SKM-1 treated with dmso at 0.1 percent for 144 hours (cell line): Measurements from ENCODE around the gene OR6B3.

Source experiments
- DNase-seq: peaks from one replicate; lab custom pipeline; 2025; ENCODE audit not compliant: unreplicated experiment; lab: John Stamatoyannopoulos, UW

Gene OR6B3

DNA sequence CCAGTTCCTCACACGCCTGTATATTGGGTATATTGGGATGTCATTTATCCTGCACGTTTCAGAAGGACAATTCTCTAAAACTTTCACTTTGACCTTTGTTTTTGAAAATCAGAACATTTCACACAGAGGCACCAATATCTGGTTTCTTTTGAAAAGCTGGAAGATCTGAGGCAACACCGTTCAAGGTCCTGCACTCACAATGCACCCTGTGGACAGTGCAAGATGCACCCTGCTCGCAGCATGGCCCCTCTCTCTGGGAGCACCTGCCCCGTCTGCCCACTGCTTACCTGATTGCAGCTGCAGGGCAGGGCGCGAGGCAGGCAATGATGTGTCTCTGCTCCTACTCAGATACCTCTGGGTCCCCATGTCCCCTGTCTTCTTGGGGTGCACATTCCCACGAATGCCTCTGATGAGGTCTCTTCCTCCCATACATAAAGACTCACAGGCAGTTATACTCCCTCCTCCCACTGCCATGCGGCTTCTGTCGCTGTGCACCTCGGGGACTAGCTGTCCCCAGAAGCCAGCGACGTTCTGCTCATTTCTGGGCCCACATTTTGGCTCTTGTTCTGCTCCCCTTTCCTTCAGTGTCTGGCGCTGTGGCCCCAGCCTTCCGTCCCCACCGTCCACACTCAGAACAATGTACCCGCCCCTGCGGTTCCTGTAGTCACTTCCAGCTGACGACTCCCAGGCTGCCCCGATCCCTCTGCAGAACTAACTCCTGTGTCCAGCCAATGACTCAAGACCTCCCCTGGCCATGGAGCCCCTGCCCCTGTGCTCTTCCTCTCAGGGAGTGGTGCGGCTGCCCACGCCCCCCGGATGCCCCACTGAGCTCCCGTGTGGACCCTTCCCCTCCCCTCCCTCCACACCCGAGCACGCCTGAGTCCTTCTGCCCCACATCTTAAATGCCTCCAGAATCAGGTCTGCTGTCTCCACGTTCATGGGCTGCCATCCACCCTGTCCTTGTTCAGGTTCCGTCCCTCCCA, at the start of gene OR6B3:
Gene OR6B3, minus strand, starts transcription at position 349 of the 983 bp plus-strand sequence.
- DNase-seq: no peak

DNA sequence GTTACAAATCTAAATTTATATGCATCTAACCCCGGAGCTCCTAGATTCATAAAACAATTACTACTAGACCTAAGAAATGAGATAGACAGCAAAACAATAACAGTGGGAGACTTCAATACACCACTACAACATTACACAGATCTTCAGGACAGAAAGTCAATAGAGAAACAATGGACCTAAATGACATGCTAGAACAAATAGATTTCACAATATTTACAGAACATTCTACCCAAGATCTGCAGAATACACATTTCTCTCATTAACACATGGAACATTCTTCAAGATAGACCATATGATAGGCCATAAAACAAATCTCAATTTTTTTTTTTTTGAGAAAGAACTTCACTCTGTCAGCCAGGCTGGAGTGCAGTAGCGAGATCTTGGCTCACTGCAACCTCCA, 45.0 kb upstream of the OR6B3 start:
- DNase-seq: no peak

DNA sequence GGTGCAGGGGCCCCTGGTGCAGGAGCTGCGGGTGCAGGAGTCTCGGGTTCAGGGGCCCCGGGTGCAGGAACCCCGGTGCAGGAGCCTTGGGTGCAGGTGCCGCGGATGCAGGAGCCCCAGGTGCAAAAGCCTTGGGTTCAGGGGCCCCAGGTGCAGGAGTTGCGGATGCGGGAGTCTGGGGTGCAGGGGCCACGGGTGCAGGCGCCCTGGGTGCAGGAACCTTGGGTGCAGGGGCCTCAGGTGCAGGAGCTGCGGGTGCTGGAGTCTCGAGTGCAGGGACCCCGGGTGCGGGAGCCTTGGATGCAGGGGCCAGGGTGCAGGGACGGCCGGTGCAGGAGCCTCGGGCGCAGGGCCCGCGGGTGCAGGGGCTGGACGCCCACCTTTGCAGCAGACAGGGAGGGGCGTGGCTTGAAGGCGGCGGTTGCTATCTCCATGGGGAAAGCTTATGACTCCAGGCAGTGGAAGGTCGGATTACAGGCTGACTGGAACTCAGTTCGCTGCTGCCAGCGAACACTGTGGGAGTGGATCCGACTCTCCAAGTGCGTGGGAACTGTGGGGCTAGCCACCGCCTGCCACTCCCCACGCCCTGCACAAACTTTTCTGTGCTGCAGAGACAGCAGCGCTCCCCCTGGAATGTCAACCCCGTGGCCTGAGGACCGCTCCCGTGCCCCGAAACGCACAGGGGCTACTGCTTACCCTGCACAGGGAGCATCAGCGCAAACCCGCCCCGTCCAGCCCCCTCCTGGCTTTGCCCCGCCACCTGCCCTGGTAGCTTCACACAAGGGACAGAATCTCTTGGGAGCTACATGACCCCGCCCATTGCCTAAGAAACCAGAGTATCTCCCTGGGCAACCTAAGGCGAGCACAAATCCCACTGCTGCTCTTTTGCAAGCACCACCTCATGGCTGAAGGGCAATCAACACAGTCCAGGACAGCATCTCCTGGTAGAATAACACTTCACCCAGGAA, 42.5 kb upstream of the OR6B3 start:
- no peak for DNase-seq

DNA sequence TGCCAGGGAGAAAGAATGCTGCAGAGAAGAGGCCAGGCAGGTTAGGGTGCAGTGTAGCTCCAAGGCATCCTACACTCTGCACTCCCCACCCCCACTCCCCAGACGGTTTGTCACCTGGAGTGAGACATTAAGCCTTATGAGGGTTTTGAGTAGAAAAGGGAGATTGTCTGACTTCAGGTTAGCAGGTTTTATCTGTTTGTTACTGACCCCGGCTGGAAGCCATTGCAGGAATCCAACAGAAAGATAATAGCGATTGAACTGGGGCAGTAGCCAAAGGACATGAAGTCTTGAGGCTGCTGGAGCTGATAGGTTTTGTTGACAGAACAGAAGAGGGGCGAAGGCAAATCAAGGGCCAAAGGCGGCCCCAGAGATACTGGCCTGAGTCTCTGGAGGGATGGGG, 36.0 kb upstream of the OR6B3 start:
- DNase-seq: no peak

DNA sequence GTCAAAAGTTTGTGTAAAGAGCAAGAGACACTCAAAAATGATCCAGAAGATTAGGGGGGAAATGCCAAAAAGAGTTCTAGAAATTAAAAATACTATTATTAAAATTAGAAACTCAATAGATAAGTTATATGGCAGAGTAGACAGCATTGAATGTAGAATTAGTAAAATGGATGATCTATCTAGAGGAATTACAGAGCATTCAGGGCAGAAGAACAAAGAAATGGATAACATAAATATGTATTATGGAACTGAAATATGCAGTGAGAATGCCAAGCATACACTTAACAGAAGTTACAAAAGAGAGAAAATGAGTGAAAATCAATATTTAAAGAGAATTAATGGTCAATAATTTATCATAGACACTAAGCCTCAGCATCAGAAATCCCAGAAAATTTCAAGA, 33.2 kb upstream of the OR6B3 start:
- no peak for DNase-seq

DNA sequence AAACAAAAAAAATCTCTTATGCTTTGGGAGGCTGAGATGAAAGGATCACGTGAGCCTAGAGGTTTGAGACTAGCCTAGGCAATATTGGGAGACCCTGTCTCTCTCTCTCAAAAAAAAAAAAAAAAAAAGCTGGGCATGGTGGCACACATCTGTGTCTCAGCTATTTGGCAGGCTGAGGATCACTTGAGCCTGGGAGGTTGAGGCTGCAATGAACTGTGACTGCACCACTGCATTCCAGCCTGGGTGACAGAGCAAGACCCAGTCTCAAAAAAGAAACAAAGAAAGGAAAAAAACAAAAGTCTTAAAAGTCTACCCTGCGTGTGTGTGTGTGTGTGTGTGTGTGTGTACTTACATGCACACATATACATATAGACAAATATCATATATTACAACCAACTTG, 25.3 kb upstream of the OR6B3 start:
- DNase-seq: no peak

DNA sequence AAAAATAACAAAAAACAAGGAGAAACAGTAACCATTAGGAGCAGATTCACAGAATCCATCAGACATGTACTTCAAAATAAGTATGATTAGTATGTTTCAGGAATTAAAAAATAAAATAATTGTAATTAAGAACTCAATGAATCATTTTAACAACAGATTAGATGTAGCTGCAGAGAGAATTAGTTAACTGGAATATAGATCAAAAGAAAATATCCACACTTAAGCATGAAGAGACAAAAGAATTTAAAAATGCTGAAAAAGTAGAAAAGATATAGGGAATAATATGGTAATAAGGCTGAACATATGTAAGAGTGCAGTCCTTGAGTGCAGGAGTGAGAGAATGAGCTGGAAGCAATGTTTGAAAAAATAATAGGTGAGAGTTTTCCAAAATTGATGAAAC, 24.1 kb upstream of the OR6B3 start:
- DNase-seq: no peak

DNA sequence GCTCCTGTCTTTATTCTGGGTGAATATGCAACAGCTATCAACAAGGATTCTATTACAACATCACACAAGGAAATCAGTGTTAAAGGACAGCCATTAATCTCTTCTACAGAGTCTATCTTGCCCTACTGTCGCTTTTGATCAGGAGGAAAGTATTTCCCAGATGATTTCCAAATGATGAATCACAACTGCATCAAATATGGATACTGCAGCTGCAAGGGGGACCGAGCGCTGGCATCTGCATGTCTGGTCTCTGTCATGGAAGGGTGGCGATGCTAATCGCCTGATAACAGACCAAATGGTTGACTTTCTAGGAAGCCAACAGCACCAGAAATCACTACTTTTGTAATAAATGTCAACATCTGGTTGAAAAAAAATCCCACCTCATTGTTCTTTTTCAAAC, 21.2 kb upstream of the OR6B3 start:
- no peak for DNase-seq

DNA sequence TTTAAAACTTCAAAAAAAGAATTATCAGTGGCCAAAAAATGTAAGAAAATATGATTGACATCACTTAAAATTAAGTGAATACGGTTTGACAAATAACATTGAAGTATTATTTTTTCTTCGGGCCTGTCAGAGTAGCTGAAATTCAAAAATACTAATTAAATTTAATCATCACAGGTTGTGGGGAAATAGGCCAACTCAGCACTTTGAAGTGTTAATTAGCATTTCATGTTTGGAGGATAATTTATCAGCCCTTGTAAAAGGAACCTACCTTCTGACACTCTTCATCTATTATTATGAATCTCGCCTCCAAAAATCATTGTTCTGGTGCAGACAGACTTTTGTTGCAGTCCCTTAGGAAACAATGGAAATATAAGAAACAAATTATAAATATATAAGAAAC, 17.6 kb upstream of the OR6B3 start:
- DNase-seq: no peak

DNA sequence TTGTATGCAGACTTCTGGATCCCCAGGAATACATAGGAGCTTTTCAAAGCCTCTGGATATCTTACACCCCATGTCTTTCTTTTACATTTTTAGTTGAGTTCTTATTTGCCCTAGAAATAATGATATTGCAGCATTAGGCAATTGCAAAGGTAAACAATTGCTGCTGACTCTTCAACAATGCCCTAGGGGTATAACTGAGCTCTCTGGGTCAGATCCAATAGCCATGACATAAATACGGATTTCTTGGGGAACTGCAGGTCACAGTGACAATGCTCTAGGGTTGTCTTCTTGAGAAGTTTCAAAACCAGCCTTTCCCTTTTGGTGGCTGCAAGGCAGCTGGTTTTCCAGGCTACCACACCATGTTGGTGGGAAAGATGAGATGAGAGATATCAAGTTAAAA, 16.5 kb upstream of the OR6B3 start:
- no peak for DNase-seq

DNA sequence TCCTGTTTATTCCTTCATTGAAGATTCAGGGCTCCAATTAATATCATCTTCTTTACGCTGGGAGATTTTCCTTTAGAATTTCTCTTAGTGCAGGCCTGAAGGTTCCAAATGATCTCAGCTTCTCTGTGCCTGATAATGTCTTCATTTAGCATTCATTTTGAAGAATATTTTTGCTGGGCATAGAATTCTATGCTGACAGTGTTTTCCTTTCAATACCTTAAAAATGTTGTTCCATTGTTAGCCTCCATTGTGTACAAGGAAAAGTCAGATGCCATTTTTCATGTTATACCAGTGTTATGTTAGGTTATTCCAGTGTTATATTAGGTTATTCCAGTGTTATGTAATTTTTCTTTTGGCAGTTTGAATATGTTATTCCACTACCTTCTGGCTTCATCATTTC, 14.9 kb upstream of the OR6B3 start:
- no peak for DNase-seq

DNA sequence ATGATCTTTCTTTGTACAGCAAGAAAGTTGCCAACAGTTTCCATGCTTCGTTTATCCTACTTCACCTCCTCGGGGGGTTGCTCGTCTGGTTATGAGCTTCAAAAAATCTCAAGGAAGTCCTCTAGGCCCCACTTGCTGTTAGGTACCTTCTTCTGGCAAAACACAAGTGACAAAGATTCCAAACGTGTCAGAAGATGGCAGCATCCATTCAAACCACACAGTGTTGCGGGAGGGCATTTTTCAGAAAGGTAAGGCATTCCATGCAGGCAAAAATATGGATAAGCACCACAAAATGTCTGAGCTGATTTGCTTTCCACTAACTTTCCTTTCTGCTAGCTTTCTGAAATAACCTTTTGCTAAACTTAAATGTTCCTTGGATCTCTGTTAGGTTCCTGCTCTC, 13.2 kb upstream of the OR6B3 start:
- DNase-seq: no peak

DNA sequence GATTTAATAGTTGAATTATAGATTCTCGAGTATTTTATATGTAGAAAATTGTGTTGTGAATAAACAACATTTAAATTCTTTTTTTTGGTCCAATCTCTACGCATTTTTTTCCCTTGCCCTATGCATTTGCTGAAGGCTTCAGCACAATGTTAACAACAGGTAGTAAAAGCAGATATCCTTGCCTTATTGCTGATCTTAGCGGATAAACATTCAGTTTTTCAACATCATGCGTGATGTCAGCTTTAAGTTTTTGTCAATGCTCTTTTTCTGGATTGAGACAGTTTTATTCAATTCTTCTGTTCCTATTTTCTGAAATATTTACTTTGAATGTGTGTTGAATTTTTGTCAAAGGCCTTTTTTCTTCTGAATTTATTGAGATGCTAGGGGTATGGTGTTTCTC, 11.6 kb upstream of the OR6B3 start:
- no peak for DNase-seq

DNA sequence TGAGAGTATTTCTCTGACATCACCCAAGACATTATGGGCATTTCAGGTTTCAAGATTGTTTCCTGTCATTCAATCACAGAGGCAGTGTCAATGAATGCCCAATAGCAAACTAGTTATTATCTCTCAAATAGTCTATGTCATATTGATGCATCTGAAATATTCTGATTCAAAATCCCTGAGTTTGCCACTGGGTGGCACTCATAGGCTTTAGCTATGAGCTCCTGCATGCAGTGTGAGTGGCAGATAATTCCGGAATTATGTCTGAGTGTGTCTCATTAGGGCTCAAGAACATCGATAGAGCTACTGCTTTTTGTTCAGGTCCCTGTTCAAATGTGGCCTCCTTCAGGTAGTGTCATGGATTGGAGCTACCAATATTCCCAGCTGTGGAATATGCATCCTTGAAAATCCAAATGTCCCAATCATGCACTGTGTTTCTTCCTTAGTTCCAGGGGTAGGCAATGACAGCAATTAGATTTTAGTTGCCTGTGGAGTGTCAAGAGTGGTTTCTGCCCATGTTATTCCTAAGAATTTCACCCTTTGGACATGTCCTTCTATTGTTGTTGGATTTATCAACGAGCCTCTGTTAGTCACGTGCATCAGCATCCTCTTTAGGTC, 7.8 kb upstream of the OR6B3 start:
- DNase-seq: peak; percentile 32

DNA sequence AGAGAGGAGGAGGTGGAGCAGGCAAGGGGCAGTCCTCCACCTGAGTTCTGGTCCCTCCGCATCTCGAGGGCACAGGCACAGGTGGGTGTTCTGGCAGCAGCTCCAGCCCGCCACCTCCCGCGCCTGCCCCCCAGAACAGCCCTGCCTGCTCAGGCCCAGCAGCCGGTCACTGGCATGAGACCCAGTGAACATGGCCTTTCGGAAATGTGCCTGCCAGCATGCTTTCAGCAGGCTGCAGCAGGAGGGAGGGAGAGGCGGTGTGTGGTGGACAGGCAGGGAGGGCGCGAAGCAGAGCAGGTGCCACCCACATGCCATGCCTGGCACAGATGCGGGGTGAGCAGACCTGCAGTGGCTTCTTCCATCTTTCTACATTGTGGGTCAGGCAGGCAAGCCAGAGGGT, 3.4 kb upstream of the OR6B3 start:
- DNase-seq: no peak

DNA sequence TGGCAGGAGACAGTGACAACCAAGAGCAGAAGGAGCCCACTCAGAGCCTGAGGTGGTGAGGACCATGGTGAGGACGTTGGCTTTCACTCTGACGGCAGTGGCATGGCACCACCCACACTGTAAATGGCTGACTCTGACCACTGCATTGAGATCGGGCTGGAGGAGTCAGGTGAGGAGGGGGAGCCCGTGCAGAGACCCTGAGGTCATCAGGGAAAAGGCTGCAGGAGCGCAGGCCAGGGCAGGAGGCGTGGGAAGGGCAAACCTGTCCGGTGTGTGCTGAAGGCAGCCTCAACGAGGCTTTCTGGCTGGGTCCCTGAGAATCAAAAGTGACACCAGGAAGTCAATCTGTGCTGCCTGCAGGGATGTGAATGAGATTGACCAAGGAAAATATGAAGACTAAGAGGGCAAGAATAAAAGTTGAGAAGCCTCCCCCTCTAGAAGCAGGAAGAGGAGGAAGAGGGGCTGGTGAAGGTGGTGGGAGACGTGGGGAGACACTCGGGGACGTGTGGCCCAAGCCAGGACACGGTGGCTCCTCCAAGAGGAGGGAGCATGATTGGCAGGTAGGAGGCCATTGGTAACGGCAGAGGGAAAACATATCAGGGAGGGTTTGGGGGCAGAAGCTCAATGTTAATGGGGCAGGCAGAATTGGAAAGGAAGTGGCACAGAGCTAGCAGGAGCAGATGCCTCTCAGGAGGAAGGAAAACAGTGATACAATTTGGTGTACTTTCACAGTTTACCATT, 2.0 kb upstream of the OR6B3 start:
- no peak for DNase-seq

DNA sequence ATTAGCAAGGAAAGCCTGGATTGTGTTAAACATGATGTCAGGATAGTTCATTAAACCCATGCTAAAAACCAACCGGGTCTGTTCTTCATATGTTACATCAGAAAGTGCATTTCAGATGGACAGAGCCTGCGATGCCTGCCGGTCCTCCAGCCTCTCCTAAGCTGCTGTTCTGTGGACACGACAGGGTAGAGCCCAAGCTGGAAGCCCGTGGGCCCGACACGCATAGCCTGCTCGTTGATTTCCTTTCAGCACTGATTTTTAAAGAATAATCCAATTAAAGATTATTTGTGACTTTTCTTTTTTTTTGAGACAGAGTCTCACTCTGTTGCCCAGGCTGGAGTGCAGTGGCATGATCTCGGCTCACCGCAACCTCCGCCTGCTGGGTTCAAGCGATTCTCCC, 797 bp downstream of the OR6B3 start:
- DNase-seq: no peak

DNA sequence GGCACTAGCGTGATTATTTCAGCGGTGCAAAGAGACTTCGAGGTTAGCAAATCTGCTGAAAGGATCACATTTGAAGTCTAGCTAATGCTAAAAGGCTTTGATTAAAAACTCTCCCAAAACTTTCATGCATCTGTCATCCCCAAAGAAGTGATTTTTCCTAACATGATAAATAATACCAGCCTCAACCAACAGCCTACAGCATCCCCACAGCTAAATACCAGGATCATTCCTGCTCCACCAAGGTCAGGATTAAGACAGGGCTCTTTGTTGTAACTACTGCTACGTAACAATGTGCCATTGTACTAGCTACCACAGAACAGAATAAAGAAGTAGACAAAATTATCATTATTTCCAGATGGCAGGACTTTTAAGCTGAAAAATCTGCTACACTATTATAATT, 1.6 kb downstream of the OR6B3 start:
- DNase-seq: no peak

DNA sequence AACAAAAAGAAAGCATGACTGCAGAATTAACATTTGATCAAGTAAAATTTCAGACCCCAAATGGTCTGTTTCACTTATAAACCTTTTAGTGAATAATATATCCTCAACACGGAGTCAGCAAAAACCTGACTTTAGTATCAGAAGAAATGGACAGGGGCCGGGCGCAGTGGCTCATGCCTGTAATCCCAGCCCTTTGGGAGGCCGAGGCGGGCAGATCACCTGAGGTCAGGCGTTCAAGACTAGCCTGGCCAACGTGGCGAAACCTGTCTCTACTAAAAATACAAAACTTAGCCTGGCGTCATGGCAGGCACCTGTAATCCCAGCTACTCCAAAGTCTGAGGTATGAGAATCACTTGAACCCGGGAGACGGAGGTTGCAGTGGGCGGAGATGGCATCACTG, 3.0 kb downstream of the OR6B3 start:
- no peak for DNase-seq

DNA sequence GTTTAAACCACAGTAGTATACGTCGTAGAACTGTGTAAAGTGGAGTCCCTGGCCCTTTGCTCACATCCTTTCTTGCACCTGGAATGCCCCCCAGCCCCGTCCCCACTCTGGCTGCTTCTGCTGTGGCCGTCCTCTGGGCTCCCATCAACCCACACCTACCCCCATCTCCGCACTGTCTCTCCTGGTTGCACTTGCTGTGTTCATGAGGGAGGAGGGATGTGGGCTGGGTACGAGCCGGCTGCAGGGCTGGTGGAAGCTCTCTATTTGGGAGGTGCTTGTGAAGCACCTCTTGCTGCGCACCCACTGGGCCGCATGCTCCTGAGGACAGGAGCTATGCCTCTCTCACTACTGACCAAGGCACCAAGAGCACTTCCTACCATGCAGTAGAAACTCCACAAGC, 5.1 kb downstream of the OR6B3 start:
- DNase-seq: no peak

DNA sequence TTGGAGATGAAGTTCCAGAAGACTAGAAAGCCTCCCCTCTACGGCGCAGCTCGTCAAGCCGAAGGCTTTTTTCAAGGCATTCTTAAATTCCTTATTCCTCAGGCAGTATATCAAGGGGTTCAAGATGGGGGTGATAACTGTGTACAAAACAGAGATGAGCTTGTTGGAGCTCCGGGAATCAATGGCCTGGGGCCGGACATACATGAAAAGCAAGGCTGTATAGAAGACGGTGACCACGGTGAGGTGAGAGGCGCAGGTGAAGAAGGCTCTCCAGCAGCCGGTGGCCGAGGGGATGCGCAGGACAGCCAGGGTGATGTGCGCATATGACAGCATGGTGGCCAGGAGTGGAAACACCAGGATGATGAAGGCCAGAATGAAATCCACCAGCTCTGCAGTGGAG, 8.2 kb downstream of the OR6B3 start:
- no peak for DNase-seq
